ENCODE data around the gene USP3.
"Not testable (repeated sequence)": the region's sequence is repeated elsewhere in the genome, so short reads cannot be mapped to it uniquely, and the experiment has no call there.

The USP3 gene

GRCh38 chr15:63478243-63478642 is 26.1 kb upstream of the USP3 start:
- DNase-seq (ENCODE audit: low read depth): no peak

GRCh38 chr15:63480441-63480821 is 24.0 kb upstream of the USP3 start:
- DNase-seq (ENCODE audit: low read depth): no peak

- DNase-seq (ENCODE audit: low read depth): no peak
Observed at GRCh38 chr15:63481105-63481810, 23.1 kb upstream of the USP3 start.

- no peak for DNase-seq (ENCODE audit: low read depth)
Observed at GRCh38 chr15:63482874-63483323, 21.5 kb upstream of the USP3 start.

GRCh38 chr15:63483521-63484371 is 20.6 kb upstream of the USP3 start:
- no peak for DNase-seq (ENCODE audit: low read depth)

GRCh38 chr15:63484433-63485186 is 19.8 kb upstream of the USP3 start:
- DNase-seq (ENCODE audit: low read depth): no peak

- DNase-seq (ENCODE audit: low read depth): no peak
Observed at GRCh38 chr15:63487076-63487757, 17.2 kb upstream of the USP3 start.

- DNase-seq (ENCODE audit: low read depth): not testable (repeated sequence)
Observed at GRCh38 chr15:63487758-63488397, 16.5 kb upstream of the USP3 start.

GRCh38 chr15:63488398-63488960 is 15.9 kb upstream of the USP3 start:
- DNase-seq (ENCODE audit: low read depth): no peak

GRCh38 chr15:63489352-63489751 is 15.0 kb upstream of the USP3 start:
- no peak for DNase-seq (ENCODE audit: low read depth)

GRCh38 chr15:63490345-63491034 is 13.9 kb upstream of the USP3 start:
- no peak for DNase-seq (ENCODE audit: low read depth)

GRCh38 chr15:63491116-63491827 is 13.1 kb upstream of the USP3 start:
- no peak for DNase-seq (ENCODE audit: low read depth)

GRCh38 chr15:63491979-63492378 is 12.4 kb upstream of the USP3 start:
- DNase-seq (ENCODE audit: low read depth): no peak

- DNase-seq (ENCODE audit: low read depth): no peak
Observed at GRCh38 chr15:63492541-63493077, 11.8 kb upstream of the USP3 start.

- no peak for DNase-seq (ENCODE audit: low read depth)
Observed at GRCh38 chr15:63493436-63493835, 11.0 kb upstream of the USP3 start.

- DNase-seq (ENCODE audit: low read depth): no peak
Observed at GRCh38 chr15:63494408-63494807, 10.0 kb upstream of the USP3 start.

- no peak for DNase-seq (ENCODE audit: low read depth)
Observed at GRCh38 chr15:63495343-63495742, 9.1 kb upstream of the USP3 start.

- DNase-seq (ENCODE audit: low read depth): no peak
Observed at GRCh38 chr15:63495780-63496488, 8.5 kb upstream of the USP3 start.

Data from HS-27A (cell line).